Keratinocyte (primary cell): ENCODE results near the gene TUBB6.

Experiments used
- EZH2 ChIP-seq: IDR thresholded peaks from one replicate; pipeline ENCODE4 v1.6.1; 2012; ENCODE audit warnings: inconsistent platforms, mild to moderate bottlenecking, low read length, moderate library complexity
- TF ChIP-seq, protein P1 (sequence below), 3 experiments: IDR thresholded peaks in 1 of 3; conservative IDR thresholded peaks in 1 of 3; optimal IDR thresholded peaks in 1 of 3; 2 replicates in 2 of 3; 3 replicates in 1 of 3; pipeline versions ENCODE3 to v1.5.1; 2011; ENCODE audit warnings: low read length in 3 of 3, mild to moderate bottlenecking in 3 of 3, moderate library complexity in 2 of 3, control low read depth in 1 of 3, inconsistent platforms in 1 of 3; ENCODE audit not compliant: insufficient read depth in 2 of 3; ENCODE audit errors: extremely low read depth in 1 of 3

DNA sequence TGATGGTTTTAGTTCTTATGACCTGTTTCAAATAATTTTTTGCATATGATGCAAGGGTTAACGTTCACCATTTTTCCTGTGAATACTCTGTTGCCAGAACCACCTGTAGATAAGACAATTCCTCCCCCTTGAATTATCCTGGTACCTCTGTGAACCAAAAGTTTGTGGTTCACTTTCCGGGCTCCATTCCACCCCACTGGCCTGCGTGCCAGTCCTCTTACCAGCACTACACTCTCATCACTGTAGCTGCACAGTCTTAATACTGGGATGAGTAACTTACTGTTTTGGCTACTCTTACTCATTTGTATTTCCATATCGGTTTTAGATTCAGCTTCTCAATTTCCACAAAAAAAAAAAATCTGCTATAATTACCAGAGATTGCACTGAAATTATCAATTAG lies 34.6 kb downstream of the TUBB6 start:
- TF ChIP-seq, protein P1, sequence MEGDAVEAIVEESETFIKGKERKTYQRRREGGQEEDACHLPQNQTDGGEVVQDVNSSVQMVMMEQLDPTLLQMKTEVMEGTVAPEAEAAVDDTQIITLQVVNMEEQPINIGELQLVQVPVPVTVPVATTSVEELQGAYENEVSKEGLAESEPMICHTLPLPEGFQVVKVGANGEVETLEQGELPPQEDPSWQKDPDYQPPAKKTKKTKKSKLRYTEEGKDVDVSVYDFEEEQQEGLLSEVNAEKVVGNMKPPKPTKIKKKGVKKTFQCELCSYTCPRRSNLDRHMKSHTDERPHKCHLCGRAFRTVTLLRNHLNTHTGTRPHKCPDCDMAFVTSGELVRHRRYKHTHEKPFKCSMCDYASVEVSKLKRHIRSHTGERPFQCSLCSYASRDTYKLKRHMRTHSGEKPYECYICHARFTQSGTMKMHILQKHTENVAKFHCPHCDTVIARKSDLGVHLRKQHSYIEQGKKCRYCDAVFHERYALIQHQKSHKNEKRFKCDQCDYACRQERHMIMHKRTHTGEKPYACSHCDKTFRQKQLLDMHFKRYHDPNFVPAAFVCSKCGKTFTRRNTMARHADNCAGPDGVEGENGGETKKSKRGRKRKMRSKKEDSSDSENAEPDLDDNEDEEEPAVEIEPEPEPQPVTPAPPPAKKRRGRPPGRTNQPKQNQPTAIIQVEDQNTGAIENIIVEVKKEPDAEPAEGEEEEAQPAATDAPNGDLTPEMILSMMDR (optimal IDR thresholded peaks at IDR 0.05 in 1 of 3, IDR thresholded peaks at IDR 0.05 in 1 of 3, conservative IDR thresholded peaks at IDR 0.05 in 1 of 3; ENCODE audit: extremely low read depth in 1 of 3, insufficient read depth in 2 of 3, low read length in 3 of 3): no peak
- TF ChIP-seq EZH2: no peak
